Islet of Langerhans (tissue), 1 donor: ENCODE measurements around the gene LRMDA.

Experiments used
- FAIRE-seq: peaks from one replicate; lab custom pipeline; 2011; peaks lifted over from hg19 to GRCh38; lab: Jason Lieb, UNC

LRMDA gene

DNA sequence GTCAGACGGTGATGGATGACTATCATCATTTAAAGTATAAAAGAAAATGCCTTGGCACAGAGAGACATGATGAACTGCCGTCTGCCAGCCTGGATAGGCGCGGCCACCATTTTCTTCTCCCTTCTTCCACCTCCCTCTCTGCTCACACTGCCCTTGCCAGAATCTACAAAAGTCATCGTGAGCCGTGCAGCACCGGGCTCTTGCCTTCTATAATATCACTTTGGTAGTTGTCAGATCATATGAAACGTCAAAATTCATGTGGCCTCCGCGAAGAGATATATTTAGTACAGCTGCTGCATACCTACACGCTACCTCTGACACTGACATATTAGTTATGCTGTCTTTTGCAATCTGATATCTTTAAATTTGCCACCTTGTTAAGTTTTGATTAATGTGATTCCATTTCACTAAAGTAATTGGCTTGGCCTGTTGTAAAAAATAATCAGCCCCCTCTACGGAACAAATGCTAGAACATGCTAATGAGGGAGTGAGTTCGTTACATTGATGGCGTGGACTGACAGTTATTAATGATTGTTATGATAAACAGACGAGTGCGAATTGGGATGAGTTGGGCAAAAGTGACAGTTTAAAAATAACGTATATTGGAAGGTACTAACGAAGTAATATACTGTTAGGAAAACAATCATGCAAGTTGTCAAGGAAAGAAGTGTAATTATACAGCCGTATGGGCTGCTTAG lies 214.9 kb downstream of the LRMDA start:
- FAIRE-seq: no peak

DNA sequence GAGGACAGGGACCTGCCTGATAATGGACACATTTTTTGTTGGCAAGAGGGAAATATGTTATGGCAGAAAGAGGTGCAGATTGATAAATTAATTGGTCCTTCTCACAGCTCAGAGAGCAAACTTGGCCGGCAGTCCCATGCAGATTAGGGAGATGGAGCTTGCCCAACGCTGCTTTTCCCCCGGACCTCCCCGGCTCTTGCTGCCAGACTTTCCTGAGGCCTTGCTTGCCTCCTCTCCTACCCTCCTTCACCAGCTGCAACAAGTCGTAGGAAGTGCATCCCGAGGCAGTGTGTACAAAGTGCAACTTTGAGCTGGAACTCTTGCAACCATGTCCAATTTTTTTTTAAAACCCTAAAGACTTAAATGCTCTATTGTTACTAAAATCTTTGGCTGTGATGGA lies 215.5 kb downstream of the LRMDA start:
- no peak for FAIRE-seq

DNA sequence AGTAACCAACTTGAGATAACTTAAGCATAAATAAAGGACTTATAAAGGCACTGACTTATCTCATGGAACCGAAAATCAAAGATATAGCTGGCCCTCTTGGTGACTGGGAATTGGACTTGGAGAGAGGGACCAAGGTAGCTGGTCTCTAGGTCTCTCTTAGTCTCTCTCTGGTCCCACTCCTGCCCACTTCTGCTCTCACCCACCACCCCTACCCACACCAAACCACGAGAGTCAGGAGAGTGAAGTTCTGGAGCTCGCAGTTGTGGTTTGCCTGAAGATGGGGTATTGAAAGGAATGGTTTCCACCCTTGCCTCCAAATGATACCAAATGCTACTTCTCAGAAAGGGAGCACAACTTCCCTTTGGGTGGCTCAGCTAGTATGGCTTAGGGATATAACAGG lies 216.3 kb downstream of the LRMDA start:
- no peak for FAIRE-seq

DNA sequence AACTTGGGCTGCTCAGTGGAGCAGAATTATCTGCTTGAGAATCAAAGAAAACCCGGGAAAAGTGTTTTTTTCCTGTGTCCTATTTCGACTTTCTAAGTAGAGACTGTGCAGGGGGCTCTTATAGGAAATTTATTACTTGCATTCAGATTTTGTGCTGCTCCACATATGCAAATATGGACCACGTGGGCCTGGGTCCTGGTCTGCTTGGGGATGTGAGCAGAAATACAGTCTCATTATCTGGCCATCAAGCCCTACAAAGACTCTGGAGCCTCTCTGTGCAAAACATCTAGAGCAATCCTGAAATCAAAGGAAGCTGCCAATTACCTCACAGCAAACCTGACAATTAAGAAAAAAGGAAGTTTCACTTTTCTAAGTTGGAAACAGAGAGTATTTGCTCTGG lies 216.9 kb downstream of the LRMDA start:
- no peak for FAIRE-seq

DNA sequence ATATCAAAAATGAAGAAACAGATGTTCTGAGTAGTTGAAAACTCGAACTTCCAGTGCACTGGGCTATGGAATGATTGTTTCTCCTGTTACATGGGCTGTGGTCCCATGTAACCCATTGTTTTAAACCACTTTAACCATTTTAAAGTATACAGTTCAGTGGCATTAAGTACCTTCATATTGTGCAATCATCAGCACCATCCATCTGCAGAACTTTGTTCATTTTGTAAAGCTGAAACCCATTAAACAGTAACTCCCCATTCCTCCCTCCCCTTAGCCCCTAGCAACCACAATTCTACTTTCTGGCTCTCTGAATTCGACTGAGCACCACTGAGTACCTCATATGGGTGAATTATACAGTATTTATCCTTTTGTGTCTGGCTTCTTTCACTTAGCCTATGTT lies 217.4 kb downstream of the LRMDA start:
- no peak for FAIRE-seq

DNA sequence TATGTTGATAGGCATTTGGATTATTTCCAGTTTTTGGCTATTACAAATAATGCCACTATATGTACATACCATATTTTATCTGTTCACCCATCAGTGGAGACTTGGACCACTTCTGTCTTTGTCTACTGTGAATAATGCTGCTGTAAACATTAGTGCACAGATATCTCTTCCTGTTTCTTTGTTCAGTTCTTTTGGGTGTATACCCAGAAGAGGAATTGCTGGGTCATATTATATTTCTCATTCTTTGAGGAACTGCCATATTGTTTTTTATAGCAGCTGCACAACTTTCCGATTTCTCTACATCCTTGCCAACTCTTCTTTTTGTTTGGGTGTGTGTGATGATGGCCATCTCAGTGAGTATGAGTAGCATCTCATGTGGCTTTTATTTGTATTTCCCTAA lies 218.0 kb downstream of the LRMDA start:
- FAIRE-seq: no peak

DNA sequence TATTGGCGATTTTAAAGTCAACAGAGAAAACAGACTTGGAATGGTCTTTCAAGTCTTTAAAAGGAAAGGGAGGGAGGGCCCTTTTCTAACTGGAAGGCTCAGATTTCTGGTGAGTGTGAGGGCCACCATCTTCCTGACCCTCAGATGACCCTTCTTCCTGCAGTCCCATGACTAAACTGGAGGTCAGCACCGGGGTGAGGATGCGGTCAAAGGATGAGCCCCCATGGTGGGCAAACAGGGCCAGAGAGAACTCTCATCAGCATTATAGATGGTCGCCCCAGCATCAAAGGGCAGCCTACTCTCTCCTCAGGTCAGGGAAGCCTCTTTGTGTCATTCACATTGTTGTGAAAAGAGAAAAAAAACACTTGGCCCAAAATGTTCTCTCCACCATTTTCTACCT lies 219.2 kb downstream of the LRMDA start:
- no peak for FAIRE-seq

DNA sequence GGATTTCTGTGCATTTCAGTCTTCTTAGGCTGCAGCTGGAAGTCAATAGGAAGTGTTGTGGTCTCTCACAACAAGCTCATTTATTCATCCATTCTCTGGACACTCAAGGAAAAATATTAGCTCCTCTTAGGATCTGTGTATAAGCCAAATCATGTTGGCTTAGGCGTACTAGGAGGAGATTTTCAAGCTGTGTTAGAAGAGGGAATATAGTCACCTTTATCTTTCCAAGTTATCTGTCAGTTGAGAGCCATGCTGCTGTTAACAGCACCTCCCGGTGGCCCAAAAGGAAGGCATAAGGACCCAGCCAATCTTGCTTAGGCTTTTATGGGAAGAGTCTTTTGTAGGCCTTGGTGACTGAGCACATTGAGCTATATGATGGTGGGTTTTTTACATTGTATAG lies 220.0 kb downstream of the LRMDA start:
- no peak for FAIRE-seq

DNA sequence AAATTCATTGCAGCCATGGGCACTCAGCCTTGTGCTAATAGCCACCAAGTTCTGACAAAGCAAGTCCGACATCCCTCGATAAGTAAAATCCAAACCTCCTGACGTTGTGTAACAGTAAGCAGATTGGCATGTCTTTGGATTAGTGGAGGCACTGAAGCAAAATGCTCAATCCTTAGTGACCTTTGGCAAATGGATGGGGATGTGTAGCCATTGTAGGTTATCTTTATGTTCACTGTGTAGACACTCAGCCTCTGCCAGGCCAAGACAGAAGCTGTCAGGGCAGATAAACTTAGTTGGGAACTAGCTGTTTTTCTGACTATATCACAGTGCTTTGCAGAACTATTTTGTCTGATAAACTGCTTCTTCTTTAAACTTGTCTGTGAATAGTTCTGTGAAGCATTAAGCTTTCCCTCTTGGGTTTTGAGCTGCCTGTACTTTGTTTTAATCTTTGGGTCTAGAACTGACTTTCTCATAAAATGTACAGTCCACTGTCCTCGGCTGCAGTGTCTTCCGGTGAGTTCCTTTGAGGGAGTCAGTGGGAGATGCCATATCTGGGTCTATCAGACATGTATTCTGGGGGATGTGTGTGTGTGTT lies 220.8 kb downstream of the LRMDA start:
- FAIRE-seq: no peak

DNA sequence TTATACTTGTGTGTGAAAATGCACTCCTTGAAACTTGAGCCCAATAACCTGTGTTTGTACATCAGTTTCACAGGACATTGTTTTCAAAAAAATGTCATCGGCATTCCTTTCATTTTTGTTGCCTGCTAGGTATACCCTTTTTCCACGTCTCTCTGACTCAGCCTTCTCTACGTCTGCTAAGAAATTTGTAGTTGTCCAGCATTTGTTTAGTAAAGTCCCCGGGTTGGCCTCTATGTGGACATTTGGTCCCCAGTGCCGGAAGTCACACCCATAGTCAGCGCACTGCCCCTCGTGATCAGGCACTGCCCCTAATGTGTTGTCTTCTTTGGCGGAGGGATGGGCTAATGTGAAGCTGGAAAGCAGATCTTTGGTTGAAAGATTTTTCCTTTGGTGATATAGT lies 222.3 kb downstream of the LRMDA start:
- no peak for FAIRE-seq

DNA sequence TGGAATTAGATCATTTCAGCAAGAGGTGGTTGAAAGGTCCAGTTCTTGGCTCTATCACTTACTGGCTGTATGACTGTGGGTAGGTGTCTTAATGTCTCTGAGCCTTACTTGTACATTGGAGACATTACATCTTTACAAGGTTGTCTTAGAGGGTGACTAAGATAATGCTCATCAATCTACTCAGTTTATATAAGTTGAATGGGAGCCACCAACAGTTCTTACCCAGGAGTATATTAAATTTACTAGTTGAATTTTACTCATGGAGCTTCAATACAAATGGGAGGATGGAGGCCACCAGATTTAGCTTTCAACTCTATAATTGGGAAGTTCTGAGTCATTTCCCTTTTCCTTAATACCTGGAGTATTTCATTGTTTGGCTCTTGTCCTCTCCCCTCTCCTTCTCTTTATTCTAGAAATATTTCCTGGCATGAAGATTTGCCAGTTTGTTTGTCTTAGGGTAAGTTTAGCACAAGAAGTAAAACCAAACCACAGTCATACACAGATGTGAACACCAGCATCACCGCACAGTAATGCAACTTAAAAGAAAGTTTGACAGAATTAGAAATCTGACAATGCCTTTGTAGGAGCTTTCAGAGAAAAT lies 222.8 kb downstream of the LRMDA start:
- FAIRE-seq: no peak

DNA sequence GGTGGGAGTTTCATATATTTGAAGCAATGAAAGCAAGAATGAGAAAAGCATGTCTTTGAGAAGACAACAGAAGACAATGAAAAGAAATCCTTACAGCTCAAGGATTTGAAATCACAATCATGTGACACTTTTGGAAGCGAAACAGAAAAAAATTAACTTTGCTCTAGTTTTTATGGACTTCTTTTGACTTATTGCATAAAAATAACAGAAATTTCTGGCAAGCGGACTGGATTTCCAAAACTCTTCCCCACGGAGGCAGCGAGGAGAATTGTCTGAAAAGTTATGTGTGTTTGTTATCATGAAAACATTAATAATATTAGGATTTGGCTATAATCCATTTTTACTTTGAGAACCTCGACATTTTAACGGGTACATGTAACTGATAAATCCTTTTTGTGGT lies 223.3 kb downstream of the LRMDA start:
- FAIRE-seq: no peak

DNA sequence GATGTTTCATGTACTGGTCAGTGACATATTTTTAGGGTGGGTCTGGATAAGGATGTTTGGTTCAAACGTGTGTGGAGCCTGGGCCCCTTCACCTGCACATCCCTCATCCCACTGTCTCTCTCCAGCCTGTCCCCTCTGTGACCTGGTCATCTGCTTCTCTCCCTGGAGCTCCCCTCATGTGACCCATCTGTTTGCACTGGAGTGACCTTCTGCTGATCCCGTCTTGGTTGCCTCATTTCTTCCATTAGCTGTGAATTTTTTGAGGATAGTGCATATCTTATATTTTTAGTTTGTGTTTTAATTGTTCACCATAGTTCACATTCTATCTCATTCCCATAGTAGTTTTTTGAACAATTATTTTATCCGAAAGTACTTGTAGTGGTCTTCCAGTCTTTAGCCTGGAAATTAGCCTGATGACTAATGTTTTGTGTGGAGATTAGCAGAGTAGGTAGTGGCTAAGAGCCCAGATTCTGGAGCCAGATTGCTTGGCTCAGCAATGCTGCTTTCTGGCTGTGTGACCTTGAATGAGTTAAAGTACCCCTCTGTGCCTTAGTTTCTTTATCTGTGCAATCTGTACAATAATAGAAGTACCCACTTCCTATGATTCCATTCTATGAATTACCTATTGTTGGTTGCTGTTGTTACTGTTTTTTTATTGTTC lies 224.5 kb downstream of the LRMDA start:
- FAIRE-seq: no peak

DNA sequence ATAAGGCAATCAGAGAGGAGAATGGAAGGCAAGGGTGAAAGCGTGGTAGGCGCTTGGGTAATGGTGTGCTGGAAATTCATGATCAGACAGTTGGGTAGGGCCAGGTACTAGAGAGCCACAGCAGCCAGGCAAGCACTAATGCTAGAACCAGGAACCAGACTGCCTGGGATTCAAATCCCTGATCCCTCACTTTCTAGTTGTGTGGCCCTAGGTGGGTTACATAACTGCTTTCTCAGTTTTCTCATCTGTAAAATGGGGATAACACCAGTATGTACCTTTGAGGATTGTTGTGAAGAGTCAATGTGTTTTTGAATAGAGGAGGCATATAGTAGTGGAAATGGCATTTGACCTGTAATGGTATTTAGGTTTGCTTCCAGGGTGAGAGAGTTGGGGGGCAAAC lies 225.9 kb downstream of the LRMDA start:
- no peak for FAIRE-seq

DNA sequence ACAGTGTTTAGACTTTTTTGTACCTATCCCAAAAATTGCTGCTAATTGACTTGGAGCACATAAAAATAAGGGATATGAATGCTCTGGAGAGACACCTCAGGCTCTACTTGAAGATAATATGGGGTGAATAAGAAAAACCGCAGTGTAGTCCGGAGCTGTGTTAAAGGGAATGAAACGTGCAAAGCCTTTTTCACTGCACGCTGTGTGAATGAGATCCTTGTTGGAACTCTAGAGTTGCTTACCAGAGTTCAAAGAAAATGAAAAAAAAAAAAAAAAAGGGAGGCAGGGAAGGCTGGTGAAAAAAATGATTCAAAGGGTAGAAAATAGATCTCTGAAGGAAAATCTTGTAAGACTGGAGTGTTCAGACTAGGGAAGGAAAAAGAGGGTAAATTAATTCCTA lies 226.6 kb downstream of the LRMDA start:
- no peak for FAIRE-seq

DNA sequence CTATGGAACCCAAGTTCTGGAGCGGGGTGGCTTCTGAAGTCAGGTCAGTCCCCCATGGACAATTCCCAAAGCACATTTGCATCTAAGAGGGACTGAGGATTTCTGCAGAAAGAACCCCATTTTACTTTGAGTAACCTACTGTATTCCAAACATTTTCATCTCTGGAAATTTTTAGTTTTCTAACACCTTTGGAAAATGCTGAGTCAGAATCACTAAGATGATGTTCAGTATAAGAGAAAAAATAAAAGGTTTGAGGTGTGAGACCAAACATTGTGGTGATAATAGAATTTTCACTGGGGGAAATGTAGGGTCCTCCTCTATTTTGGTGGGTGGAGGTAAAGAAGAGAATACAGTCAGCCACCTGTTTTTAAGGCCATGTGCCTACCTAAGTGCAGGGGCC lies 227.1 kb downstream of the LRMDA start:
- no peak for FAIRE-seq

DNA sequence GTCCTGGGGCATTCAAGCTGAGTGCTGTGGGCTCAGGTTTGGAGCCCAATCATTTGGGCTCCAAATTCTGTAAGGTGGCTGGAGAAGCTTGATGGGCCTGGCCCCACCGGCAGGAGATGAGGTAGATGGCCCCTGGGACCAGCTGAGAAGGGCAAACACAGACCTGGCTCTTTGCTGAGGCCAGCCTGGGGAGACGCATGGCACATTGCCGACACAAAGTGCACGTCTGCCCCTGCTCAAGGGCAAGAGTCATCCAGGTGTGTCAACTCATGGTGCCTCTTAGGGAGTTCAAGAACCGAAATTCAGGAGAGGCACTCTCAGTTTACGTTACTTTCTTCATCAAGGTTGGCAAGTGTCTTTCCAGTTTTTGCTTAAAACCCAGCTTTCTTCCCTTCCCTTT lies 227.5 kb downstream of the LRMDA start:
- no peak for FAIRE-seq

DNA sequence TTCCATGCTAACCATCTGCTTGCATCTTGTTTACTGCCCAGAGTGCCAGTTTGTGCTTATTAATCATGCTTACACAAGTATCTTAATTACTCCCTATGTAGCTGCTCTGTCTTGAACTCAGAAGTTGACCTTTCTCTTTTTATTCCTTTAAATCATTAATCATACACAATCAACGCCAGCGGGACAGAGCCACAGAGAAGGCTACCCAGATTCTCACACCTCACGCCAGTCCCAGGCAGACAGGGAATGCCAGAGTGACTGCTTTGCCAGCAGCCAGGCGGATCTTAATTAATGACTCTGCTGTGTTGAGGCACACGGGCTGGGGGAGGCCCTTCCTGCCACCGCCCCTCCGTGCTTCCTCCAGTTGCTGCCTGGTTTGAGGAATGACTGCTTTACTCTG lies 229.4 kb downstream of the LRMDA start:
- FAIRE-seq: no peak

DNA sequence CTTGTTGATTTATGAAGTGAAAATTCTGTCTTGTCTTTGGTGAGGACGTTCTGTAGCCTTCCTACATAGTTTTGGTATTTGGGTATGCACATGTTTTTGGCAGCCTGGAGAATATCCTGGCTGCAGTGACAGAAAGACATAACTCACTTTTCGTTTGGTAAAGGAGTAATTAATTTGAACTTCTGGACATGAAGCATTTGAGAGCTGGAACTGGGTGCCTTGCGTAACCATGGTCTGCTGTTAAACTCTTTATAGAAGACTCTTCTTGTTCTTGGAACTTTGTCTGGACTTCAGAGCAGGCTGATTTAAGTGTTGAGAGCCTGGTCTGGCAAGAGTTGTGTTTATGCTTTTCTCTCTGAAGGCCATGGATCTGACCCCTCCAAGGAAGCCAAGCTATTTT lies 231.3 kb downstream of the LRMDA start:
- FAIRE-seq: no peak

DNA sequence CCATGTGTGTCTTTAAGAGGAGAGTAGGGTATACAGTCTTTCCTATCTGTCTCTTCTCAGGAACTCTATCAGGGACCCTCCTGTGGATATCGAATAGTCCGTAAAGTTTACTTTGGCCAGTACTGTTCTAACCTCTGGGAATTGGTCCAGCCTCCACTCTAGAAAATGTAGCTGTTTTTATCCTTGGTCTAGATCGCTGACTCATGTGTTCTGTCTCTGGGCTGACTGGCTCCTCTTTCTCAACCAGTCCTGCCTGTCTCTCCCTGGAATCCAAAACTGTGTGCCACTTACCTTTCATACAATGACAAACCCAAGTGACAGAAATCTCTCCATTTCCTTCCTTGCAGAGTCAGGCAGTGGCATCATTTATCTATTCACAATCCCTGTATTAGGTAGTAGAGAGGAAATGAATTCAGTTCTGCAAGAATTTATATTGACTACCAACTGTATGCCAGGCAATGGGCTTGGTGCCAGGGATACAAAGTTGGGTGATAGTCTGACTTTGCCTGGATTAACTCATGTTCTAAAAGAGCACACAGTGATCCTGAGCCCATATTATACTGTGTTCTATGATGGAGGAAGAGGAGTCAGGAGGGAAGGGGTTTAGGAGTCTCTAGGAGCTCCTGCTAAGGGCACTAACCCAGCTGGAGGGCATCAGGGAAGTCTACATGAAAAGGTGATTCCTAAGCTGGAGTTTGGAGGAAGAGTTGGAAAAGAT lies 232.7 kb downstream of the LRMDA start:
- no peak for FAIRE-seq

DNA sequence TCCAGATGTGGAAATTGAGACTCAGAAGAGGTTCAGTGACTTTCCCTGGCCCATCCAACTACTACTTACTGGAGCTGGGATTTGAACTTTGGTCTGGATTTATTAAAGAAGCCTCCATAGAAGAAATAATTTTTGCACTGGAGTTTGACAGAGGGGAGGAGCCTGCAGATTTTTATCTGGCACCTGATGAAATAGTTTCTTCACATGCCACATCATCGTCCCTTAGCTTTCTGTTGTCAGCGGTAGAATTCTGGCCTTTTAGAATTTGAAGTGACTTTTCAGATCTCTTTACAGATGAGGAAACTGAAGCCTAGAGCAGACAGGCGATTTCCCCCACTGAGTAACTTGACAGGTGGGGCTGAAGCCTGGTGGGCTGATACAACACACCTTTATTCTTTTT lies 233.5 kb downstream of the LRMDA start:
- no peak for FAIRE-seq

DNA sequence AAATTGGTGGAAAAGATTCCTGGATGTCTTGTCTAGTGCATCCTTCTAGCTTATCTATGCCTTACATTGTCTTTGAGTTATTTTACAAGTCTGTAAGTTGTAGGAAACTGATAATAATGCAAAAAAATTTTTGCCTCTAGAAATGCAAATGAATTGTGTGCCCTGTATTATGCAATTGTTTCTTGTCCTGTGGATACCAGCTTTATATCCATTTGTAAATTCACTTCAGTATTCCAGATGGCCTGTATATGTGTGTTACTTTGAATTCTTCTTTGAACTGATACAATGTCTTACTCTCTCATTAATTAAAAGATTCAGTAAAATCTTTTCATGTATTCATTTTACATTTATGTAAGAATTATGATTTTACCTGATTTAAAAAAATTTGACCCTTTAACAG lies 234.3 kb downstream of the LRMDA start:
- FAIRE-seq: no peak

DNA sequence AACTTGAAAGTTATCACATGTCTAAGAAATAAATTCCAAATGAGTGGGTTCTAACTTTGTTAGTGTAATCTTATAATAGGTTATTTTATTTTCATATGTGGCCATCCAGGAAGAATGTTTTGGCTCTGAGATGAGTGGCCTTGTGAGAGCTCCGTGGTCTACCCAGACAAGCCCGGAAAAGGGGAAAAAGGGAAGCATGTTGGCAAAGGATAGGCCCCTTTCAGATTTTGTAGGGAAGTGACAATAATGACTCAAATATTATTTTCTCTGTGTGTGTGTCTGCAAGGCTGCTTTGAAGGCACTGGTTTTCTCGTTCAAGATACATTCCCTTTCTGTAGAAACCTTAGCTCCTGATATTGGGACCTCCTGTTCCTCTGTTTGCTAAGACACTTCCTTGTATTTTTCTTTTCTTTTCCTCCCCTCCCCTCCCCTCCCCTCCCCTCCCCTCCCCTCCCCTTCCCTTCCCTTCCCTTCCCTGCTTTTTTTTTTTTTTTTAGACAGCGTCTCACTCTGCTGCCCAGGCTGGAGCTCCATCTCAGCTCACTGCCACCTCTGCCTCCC lies 240.8 kb downstream of the LRMDA start:
- FAIRE-seq: no peak
